GM10266 (cell line): ENCODE results near the gene TBC1D12.

Experiments used
- DNase-seq: peaks from one replicate; pipeline ENCODE4 v3.0.0; 2012; ENCODE audit errors: extremely low spot score
- CTCF ChIP-seq: IDR thresholded peaks from 2 replicates; pipeline ENCODE4 v1.5.1; 2012; ENCODE audit warnings: mild to moderate bottlenecking, low read depth; ENCODE audit not compliant: control insufficient read depth, insufficient read depth; ENCODE audit errors: missing control alignments

Gene TBC1D12

DNA sequence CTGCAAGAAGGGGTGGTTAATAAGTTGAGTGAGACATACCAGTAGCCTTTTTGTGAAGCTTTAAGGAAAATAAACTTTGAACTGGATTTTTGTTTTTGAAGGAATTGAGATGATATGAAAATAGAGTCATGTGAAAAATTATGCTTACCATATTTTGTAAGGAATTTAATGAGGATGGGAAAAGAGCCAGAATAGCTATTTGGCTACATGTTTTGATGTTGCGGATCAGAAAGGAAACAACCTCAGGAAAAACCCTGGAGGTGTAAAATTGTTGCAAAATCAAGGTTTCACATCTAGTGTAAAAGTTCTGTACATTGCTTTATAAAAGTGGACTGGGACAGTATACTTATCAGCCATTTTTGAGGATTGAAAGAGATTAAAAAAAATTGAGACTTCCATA is 15.0 kb downstream of the TBC1D12 start:
- no peak for DNase-seq
- TF ChIP-seq CTCF = no peak

DNA sequence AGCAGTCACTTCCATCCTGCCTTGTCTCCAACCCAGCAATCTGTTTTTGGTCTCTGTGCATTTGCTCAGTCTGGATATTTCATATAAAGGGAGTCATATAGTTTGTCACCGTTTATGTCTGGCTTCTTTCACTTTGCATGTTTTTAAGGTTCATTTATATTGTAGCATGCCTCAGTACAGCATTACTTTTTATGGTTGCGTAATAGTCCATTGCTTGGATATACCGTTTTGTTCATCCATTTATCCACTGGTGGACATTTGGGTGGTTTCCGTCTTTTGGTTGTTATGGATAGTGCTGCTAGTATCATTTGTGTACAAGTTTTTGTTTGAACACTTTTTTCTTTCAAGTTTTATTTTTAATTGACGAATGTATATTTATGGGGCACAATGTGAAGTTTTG is 18.2 kb downstream of the TBC1D12 start:
- DNase-seq = no peak
- TF ChIP-seq CTCF = no peak

- TF ChIP-seq CTCF = no peak
- DNase-seq = no peak
Observed at GRCh38 chr10:94420998-94421528, 18.7 kb downstream of the TBC1D12 start.

- no peak for TF ChIP-seq CTCF
- no peak for DNase-seq
Observed at GRCh38 chr10:94423627-94424026, 21.3 kb downstream of the TBC1D12 start.

- TF ChIP-seq CTCF = no peak
- no peak for DNase-seq
Observed at GRCh38 chr10:94424714-94425337, 22.5 kb downstream of the TBC1D12 start.

GRCh38 chr10:94425942-94426341 is 23.6 kb downstream of the TBC1D12 start:
- no peak for TF ChIP-seq CTCF
- DNase-seq = no peak

DNA sequence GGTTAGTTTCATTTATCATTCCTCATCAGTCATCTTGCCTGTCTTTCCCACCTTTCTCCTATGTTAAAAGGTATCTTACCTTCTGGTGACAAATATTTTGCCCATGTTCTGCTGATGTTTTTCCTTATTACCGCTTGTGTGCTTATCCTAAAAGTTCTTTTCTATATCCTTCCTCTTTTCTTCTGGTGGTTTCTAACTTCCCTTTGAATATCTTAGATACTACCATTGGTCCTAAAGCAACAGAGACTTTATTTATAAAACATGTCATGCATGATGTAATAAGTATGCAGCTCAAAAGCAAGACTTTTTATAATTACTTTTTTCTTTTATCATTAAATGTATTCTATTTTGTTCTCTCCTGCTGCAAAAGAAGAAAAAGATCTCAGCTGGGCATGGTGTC is 24.8 kb downstream of the TBC1D12 start:
- no peak for TF ChIP-seq CTCF
- DNase-seq = no peak
